Measurements from ENCODE around the gene SLN.

Gene SLN

DNA sequence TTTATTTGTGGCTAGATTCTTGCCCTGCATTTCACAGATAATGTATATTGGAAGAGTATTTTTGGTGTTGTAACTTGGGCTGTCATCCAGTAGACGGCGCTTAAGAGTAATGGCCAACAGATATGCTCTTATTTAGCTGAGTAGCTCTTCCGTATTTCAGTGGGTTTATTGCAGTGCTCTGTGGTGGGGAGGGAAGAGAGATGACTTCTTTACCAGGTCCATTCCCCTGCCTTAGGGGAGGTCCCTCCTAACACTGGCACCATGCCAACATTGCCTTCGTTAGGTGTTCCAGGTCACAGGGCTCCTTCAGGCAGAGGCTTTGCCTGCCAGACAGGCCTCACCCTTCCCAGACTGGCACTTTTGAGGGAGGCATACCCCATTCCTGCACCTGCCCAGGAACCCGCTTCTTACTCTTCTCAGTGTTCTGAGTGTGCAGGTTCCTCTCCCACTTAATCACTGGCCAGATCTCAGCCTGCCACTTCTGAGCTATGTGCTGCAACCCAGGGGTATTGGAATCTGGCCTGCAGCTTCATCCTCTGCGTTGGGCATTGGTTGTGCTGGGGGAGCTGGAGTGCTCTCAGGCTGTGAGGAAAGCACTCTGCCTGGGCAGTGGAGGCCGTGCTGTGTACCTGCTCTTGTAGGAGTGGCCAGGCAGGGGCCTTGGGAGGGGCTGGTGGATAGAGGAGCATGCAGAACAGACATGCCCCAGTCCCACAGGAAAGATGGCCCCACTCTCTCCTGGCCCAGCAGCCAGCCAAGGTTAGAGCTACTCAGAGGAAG lies 29.4 kb upstream of the SLN start:
- no CpG with 5 or more reads among the region's 7 CpGs for WGBS (ENCODE audit: extremely low coverage, insufficient coverage, low lambda C conversion rate)
- no peaks in the 10 kb centered on the region for H3K27me3 ChIP-seq (ENCODE audit: insufficient read depth, low read length, poor library complexity)
- no peak overlapping the region for H2BK5ac ChIP-seq (ENCODE audit: low read length)
- H3K4ac ChIP-seq (ENCODE audit: low read depth, low read length), result no peak overlapping the region
- H3K23ac ChIP-seq (ENCODE audit: low read length), result no peak overlapping the region
- no peak overlapping the region for H2AK5ac ChIP-seq (ENCODE audit: low read length)
- H3K36me3 ChIP-seq (ENCODE audit: control insufficient read depth, insufficient read depth, low read length), result no peaks in the 10 kb centered on the region
- H2BK15ac ChIP-seq (replicated peaks; ENCODE audit: low read depth), result no peak overlapping the region
- no peak overlapping the region for H4K5ac ChIP-seq (ENCODE audit: low read length)
- peak overlapping the region; percentile 46 for H3K56ac ChIP-seq (ENCODE audit: low read length)
- no peaks in the 10 kb centered on the region for H3K4me1 ChIP-seq (ENCODE audit: control insufficient read depth, low read depth, low read length)
- H3K79me1 ChIP-seq (ENCODE audit: low read length), result no peaks in the 10 kb centered on the region
- peak; percentile 62 for DNase-seq
- H2BK120ac ChIP-seq (ENCODE audit: low read depth, low read length), result no peak overlapping the region
- no peak overlapping the region for H3K18ac ChIP-seq (ENCODE audit: low read length)
- no peak overlapping the region for H3K4me2 ChIP-seq (ENCODE audit: low read length)
- no peaks in the 10 kb centered on the region for H3K79me2 ChIP-seq (ENCODE audit: control insufficient read depth, insufficient read depth, low read length)
- no peak overlapping the region for H3K9ac ChIP-seq (ENCODE audit: low read length)
- no peak overlapping the region for H3K4me3 ChIP-seq (ENCODE audit: low read length)
- no peak overlapping the region for H4K8ac ChIP-seq (ENCODE audit: low read depth, low read length)
- no peak overlapping the region for H3K27ac ChIP-seq (ENCODE audit: low read depth, low read length)

GRCh38 chr11:107740271-107740670 lies 28.4 kb upstream of the SLN start:
- Histone ChIP-seq H4K8ac (ENCODE audit: low read depth, low read length) (no peak overlapping the region), H3K9ac (ENCODE audit: low read length) (no peak overlapping the region), H3K36me3 (ENCODE audit: control insufficient read depth, insufficient read depth, low read length) (no peaks in the 10 kb centered on the region), H3K27ac (ENCODE audit: low read depth, low read length) (no peak overlapping the region), H2BK5ac (ENCODE audit: low read length) (no peak overlapping the region), H2BK120ac (ENCODE audit: low read depth, low read length) (no peak overlapping the region), H3K79me1 (ENCODE audit: low read length) (no peaks in the 10 kb centered on the region), H3K23ac (ENCODE audit: low read length) (no peak overlapping the region), H3K27me3 (ENCODE audit: insufficient read depth, low read length, poor library complexity) (no peaks in the 10 kb centered on the region), H3K56ac (ENCODE audit: low read length) (no peak overlapping the region), H3K4me3 (ENCODE audit: low read length) (no peak overlapping the region), H2AK5ac (ENCODE audit: low read length) (no peak overlapping the region), H3K4me2 (ENCODE audit: low read length) (no peak overlapping the region), H3K4me1 (ENCODE audit: control insufficient read depth, low read depth, low read length) (no peaks in the 10 kb centered on the region), H4K5ac (ENCODE audit: low read length) (no peak overlapping the region), H3K4ac (ENCODE audit: low read depth, low read length) (no peak overlapping the region), H3K18ac (ENCODE audit: low read length) (no peak overlapping the region), H3K79me2 (ENCODE audit: control insufficient read depth, insufficient read depth, low read length) (no peaks in the 10 kb centered on the region), H2BK15ac (replicated peaks; ENCODE audit: low read depth) (no peak overlapping the region)
- no peak for DNase-seq
- no CpG with 5 or more reads among the region's 4 CpGs for WGBS (ENCODE audit: extremely low coverage, insufficient coverage, low lambda C conversion rate)

DNA sequence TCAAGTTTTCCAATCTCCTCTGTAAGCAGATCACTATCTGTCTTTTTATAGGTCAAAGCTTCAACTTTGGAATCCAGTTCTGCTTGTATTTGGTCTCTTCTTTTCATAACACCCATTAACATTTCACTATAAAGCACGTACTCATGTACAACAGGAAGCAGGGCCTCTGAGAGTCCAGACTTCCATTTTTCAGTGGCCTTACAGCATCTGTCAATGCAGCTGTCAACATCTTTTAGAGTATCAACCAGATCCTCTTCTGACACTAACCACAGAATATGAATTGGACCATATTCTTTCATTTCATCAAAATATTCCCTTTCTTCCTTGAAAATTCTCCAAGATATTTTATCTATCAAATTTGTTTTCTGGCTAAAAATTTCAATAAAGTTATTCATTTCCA lies 24.7 kb upstream of the SLN start:
- no peak overlapping the region for H3K56ac ChIP-seq (ENCODE audit: low read length)
- H3K27ac ChIP-seq (ENCODE audit: low read depth, low read length), result no peak overlapping the region
- H2BK15ac ChIP-seq (replicated peaks; ENCODE audit: low read depth), result no peak overlapping the region
- no peak overlapping the region for H3K23ac ChIP-seq (ENCODE audit: low read length)
- no peak overlapping the region for H3K4me3 ChIP-seq (ENCODE audit: low read length)
- no peaks in the 10 kb centered on the region for H3K79me2 ChIP-seq (ENCODE audit: control insufficient read depth, insufficient read depth, low read length)
- H3K9ac ChIP-seq (ENCODE audit: low read length), result no peak overlapping the region
- no peaks in the 10 kb centered on the region for H3K79me1 ChIP-seq (ENCODE audit: low read length)
- no CpG with 5 or more reads among the region's 1 CpG for WGBS (ENCODE audit: extremely low coverage, insufficient coverage, low lambda C conversion rate)
- H3K18ac ChIP-seq (ENCODE audit: low read length), result no peak overlapping the region
- H2AK5ac ChIP-seq (ENCODE audit: low read length), result no peak overlapping the region
- H3K4me1 ChIP-seq (ENCODE audit: control insufficient read depth, low read depth, low read length), result no peaks in the 10 kb centered on the region
- no peak overlapping the region for H4K8ac ChIP-seq (ENCODE audit: low read depth, low read length)
- H2BK5ac ChIP-seq (ENCODE audit: low read length), result no peak overlapping the region
- no peak for DNase-seq
- H3K4ac ChIP-seq (ENCODE audit: low read depth, low read length), result no peak overlapping the region
- no peak overlapping the region for H3K4me2 ChIP-seq (ENCODE audit: low read length)
- no peak overlapping the region for H4K5ac ChIP-seq (ENCODE audit: low read length)
- no peaks in the 10 kb centered on the region for H3K27me3 ChIP-seq (ENCODE audit: insufficient read depth, low read length, poor library complexity)
- H3K36me3 ChIP-seq (ENCODE audit: control insufficient read depth, insufficient read depth, low read length), result no peaks in the 10 kb centered on the region
- no peak overlapping the region for H2BK120ac ChIP-seq (ENCODE audit: low read depth, low read length)

GRCh38 chr11:107733518-107733917 lies 21.7 kb upstream of the SLN start:
- Histone ChIP-seq H3K23ac (ENCODE audit: low read length) (no peak overlapping the region), H2BK5ac (ENCODE audit: low read length) (no peak overlapping the region), H4K8ac (ENCODE audit: low read depth, low read length) (no peak overlapping the region), H3K79me1 (ENCODE audit: low read length) (no peaks in the 10 kb centered on the region), H3K79me2 (ENCODE audit: control insufficient read depth, insufficient read depth, low read length) (no peaks in the 10 kb centered on the region), H3K4me2 (ENCODE audit: low read length) (no peak overlapping the region), H4K5ac (ENCODE audit: low read length) (no peak overlapping the region), H3K4me1 (ENCODE audit: control insufficient read depth, low read depth, low read length) (no peaks in the 10 kb centered on the region), H3K36me3 (ENCODE audit: control insufficient read depth, insufficient read depth, low read length) (no peaks in the 10 kb centered on the region), H2BK120ac (ENCODE audit: low read depth, low read length) (no peak overlapping the region), H3K56ac (ENCODE audit: low read length) (no peak overlapping the region), H3K4ac (ENCODE audit: low read depth, low read length) (no peak overlapping the region), H3K27ac (ENCODE audit: low read depth, low read length) (no peak overlapping the region), H3K18ac (ENCODE audit: low read length) (no peak overlapping the region), H3K9ac (ENCODE audit: low read length) (no peak overlapping the region), H3K27me3 (ENCODE audit: insufficient read depth, low read length, poor library complexity) (no peaks in the 10 kb centered on the region), H2BK15ac (replicated peaks; ENCODE audit: low read depth) (no peak overlapping the region), H2AK5ac (ENCODE audit: low read length) (no peak overlapping the region), H3K4me3 (ENCODE audit: low read length) (no peak overlapping the region)
- DNase-seq, result no peak
- WGBS (ENCODE audit: extremely low coverage, insufficient coverage, low lambda C conversion rate), result no CpG with 5 or more reads among the region's 3 CpGs

DNA sequence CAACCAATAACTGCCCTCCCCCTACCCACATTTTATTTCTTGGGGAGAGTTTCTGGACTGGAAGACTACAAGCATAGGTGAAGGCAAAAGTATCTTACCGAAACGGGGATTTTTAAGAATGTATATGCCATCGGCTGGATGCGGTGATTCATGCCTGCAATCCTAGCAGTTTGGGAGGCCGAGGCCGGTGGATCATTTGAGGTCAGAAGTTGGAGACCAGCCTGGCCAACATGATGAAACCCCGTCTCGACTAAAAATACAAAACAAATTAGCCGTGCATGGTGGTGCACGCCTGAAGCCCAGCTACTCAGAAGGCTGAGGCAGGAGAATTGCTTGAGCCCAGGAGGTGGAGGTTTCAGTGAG lies 20.8 kb upstream of the SLN start:
- no CpG with 5 or more reads among the region's 10 CpGs for WGBS (ENCODE audit: extremely low coverage, insufficient coverage, low lambda C conversion rate)
- DNase-seq, result no peak
- no peak overlapping the region for H3K4me3 ChIP-seq (ENCODE audit: low read length)
- H3K56ac ChIP-seq (ENCODE audit: low read length), result no peak overlapping the region
- no peaks in the 10 kb centered on the region for H3K36me3 ChIP-seq (ENCODE audit: control insufficient read depth, insufficient read depth, low read length)
- no peak overlapping the region for H2AK5ac ChIP-seq (ENCODE audit: low read length)
- no peak overlapping the region for H3K18ac ChIP-seq (ENCODE audit: low read length)
- H3K4ac ChIP-seq (ENCODE audit: low read depth, low read length), result no peak overlapping the region
- H3K27me3 ChIP-seq (ENCODE audit: insufficient read depth, low read length, poor library complexity), result no peaks in the 10 kb centered on the region
- H3K79me1 ChIP-seq (ENCODE audit: low read length), result no peaks in the 10 kb centered on the region
- no peak overlapping the region for H4K5ac ChIP-seq (ENCODE audit: low read length)
- no peak overlapping the region for H3K4me2 ChIP-seq (ENCODE audit: low read length)
- no peak overlapping the region for H3K9ac ChIP-seq (ENCODE audit: low read length)
- no peak overlapping the region for H2BK15ac ChIP-seq (replicated peaks; ENCODE audit: low read depth)
- no peak overlapping the region for H4K8ac ChIP-seq (ENCODE audit: low read depth, low read length)
- H3K4me1 ChIP-seq (ENCODE audit: control insufficient read depth, low read depth, low read length), result no peaks in the 10 kb centered on the region
- no peaks in the 10 kb centered on the region for H3K79me2 ChIP-seq (ENCODE audit: control insufficient read depth, insufficient read depth, low read length)
- H3K23ac ChIP-seq (ENCODE audit: low read length), result no peak overlapping the region
- no peak overlapping the region for H2BK120ac ChIP-seq (ENCODE audit: low read depth, low read length)
- no peak overlapping the region for H2BK5ac ChIP-seq (ENCODE audit: low read length)
- no peak overlapping the region for H3K27ac ChIP-seq (ENCODE audit: low read depth, low read length)
